ENCODE measurements around the gene TBC1D19.
"Not testable (repeated sequence)": the region's sequence is repeated elsewhere in the genome, so short reads cannot be mapped to it uniquely, and the experiment has no call there.

TBC1D19 gene

DNA sequence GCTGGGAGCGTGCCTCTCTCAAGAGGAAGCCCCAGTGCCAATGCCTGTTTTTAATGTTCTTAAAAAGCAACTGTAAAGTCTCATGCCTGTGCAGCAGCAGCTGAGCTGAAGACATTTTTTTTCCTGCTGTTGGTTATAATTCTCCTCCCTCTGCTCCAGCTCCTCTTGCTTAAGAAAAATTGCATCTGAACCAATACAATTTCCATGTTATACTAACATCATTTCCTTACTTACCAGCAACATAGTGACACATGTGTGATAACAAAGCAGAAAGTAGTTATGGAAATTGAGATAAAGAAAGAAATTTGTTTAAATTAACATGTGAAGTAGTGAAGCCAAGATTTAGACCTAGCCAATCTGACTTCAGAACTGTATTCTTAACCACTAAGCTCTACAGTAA lies 101.4 kb downstream of the TBC1D19 start:
- DNase-seq (ENCODE audit: low read depth in 2 of 2): no peak

DNA sequence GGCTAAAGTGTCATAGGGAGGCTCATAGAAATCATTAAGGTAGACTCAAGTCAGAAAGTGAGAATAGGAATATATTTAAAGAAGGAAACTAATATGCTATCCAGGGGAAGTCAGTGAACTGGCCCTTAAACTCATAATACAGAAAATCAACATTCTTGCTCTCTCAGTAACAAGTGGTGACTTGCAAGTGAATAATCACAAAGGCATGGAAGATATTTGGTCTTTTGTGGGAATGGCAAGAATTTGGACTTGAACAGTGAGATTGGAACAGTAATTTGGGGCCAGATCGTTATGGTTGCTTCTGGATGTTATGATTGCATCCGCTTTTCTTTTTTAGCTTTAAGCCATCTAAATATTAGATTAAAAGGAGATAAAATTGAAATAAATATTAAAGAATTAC lies 103.8 kb downstream of the TBC1D19 start:
- DNase-seq (ENCODE audit: low read depth in 2 of 2): peak; percentile 68

DNA sequence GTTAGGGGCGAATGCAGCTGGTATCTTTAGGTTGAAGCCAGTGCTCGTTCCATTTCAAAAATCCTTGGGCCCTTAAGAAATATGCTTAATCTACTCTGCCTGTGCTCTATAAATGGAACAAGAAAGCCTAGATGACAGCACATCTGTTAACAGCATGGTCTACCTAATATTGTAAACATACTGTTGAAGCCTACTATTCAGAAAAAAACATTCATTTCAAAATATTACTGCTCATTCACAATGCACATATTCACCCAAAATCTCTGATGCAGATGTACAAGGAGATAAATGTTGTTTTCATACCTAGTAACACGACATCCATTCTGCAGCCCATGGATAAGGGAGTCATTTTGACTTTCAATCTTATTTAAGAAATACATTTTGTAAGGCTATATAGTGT lies 106.6 kb downstream of the TBC1D19 start:
- no peak for DNase-seq (ENCODE audit: low read depth in 2 of 2)

DNA sequence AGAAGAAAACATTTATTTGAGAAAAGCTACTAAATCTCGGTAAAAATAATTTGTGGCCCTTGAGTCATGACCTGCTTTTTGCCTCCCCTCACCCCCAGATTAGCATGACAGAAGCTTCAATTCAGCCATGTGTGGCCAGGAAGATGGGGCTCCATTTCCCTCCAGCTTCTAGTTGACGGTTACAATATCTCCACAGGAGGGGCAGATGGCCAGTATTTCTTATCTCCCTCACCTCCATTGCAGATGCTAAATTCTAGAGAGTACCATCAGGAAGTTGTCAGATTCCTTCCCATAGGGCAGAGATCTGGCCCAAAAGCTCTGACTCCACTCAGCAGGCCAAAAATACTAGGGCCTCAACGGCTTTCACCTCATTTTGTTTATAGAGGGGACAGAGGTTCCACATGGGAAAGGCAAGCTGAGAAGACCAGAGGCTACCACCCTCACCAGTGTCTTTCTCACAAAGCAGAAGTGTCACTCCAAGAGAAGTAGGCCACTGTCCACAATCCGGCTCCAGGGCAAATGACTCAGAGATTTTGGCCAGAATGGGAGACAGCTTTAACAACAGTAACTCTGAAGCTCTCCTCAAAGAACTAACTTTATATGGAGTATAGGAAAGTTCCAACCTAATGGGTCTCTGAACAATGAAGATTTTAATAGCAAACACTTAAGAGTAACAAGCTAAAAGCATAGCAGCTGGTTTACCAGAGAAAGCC lies 108.3 kb downstream of the TBC1D19 start:
- DNase-seq (ENCODE audit: low read depth in 2 of 2): no peak

DNA sequence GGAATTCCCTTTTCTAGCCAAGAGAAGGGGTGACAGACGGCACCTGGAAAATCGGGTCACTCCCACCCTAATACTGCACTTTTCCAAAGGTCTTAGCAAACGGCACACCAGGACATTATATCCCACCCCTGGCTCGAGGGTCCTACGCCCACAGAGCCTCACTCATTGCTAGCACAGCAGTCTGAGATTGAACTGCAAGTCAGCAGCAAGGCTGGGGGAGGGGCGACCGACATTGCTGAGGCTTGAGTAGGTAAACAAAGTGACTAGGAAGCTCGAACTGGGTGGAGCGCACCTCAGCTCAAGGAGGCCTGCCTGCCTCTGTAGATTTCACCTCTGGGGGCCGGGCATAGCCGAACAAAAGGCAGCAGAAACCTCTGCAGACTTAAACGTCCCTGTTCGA lies 110.2 kb downstream of the TBC1D19 start:
- DNase-seq (ENCODE audit: low read depth in 2 of 2): not testable (repeated sequence)

DNA sequence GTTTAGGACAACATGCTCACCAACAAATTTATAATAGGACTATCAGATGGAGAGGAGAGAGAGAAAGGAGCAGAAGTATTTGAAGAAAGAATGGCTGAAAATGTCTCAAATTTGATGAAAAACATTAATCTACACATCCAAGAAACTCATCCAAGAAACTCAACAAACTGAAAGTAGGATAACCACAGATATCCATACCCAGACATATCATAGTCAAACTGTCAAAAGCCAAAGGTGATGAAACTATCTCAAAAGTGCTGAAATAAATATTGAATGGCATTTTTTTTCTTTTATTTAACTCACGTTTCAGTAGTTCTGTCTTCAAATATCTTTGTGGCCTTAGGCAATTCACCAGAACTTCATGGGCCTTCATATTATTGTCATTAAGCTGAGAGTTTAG lies 116.2 kb downstream of the TBC1D19 start:
- no peak for DNase-seq (ENCODE audit: low read depth in 2 of 2)

DNA sequence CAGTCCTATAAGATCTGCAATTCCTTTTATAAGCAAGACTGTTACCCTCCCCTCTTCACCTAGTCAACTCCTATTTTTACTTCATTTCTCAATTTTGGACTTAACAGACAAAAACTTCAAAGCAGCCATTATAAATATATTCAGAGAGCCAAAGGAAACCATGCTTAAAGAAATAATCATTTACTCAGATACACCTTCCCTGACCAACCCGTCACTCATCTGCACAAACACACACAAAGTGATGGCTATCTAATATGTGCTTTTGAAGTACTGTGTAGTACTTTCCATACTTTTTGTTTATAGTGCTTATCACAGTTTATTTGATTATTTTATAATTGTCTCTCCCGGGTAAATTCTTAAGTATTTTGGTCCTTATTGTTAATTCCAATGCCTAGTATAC lies 117.2 kb downstream of the TBC1D19 start:
- DNase-seq (ENCODE audit: low read depth in 2 of 2): no peak

DNA sequence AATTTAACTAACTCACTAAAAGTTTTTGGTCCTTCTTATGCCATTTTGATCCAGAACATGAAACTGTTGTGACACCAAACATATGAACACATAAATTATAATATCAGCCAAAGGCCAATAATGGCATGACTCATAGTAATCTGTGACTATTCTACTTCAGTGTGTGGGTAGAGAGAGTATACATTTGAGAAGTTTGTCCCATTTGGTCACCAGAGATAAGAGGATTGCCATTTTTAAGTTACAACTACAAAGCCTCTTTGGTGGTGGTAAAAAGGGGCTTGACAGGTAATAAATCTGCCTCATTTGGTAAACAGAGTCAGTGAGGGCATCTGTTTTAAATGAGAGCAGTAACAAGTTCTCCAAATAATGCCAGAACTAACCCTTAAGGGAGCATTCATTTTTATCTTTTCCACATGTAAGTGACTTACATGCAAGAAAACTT lies 117.9 kb downstream of the TBC1D19 start:
- DNase-seq (ENCODE audit: low read depth in 2 of 2): no peak

DNA sequence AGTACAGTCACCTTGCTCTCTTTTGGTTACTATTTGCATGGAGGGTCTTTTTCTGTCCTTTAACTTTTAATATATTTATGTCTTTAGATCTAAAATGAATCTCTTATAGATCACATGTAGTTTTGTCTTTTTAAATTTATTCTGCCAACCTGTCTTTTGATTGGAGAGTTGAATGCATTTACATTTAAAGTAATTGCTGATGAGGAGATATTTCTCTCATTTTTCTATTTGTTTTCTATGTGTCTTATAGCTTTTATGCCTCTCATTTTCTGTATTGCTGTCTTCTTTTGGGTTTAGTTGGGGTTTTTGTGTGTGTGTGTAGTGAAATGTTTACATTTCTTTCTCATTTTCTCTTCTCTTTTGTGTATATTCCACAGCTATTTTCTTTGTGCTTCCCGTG lies 123.5 kb downstream of the TBC1D19 start:
- no peak for DNase-seq (ENCODE audit: low read depth in 2 of 2)

DNA sequence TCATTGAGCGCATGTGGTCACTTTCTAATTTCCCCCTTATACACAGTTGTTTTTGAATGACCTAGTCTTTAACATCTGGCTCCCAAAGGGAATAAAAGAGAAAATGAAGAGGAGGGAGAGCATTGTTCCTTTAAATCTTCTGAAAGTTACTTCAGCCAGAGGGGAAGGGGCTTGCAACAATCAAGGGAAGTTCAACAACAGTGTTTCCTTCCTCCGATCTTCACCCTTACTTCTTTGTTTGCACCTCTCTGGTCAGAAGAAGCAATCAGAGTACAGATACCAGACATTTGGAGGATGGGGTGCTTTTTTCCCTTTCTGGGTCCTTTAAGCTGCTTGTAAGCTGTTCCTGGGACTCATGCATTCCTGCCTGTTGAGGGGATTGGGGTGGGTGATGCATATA lies 125.4 kb downstream of the TBC1D19 start:
- no peak for DNase-seq (ENCODE audit: low read depth in 2 of 2)

DNA sequence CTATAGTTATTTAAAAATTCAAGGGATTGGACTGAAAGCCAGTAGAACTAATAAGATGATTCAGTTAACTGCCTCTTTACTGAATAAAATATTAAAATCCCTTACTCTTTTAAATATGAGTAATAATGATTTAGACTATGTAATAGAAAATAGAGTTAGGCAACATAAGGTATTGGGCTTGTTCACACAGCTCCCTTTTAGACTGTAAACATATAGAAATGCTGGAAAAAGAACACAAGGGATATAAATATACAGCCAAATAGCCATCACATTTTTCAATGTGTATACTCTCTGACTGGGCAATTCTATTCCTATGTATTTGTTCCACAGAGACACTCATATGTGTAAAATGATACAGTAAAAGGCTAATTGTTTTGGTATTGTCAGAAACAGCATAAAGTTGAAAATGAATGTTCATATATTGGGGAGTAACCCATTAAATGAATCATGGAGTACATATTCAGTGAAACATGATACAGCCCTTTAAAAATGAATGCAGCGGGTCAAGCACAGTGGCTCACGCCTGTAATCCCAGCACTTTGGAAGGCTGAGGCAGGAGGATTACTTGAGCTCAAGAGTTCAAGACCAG lies 129.8 kb downstream of the TBC1D19 start:
- no peak for DNase-seq (ENCODE audit: low read depth in 2 of 2)

DNA sequence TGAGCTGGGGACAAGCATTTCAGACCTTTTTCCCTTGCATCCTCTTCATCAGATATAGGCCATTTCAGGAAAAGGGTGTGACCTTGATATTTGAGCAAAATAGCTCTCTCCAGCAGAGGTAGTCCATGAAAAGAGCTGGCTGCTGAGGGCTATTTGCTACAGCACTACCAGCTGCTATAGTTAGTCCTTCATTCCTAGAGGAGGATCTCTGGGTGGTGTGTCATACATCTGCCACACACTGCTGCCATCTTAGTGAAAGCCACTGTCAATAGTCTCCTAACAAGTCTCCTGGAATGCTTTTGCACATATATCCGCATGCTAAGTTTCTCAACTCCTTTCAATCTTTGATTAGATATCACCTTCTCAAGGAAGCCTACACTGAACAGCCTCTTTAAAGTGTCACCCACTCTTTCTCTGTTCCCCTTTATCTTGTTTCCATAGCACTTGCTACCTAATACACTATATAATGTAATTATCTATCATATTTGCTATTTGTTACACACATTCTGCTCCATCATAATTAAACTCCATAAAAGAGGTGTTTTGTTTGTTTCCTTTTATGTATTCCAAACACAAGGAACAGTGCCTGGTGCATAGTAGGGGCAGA lies 131.9 kb downstream of the TBC1D19 start:
- DNase-seq (ENCODE audit: low read depth in 2 of 2): no peak

DNA sequence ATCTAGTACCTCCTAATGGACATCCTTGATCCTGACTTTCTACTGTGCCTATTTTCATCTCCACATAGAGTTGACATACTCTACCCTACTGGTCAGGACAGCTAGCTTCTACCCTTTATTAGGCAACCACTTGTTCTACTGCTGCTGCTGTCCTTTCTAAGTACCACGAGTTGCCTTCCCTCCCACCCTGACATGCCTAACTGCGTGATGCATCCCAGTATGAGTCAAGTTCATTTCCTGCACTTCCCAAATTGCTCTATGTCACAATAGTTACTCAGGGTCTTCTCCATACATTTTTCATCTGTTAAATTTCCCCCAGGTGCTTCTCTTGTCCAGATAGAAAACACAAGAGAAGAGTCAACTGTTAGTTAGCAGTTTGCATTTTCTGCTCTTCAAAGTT lies 133.4 kb downstream of the TBC1D19 start:
- DNase-seq (ENCODE audit: low read depth in 2 of 2): peak; percentile 42 to 43

DNA sequence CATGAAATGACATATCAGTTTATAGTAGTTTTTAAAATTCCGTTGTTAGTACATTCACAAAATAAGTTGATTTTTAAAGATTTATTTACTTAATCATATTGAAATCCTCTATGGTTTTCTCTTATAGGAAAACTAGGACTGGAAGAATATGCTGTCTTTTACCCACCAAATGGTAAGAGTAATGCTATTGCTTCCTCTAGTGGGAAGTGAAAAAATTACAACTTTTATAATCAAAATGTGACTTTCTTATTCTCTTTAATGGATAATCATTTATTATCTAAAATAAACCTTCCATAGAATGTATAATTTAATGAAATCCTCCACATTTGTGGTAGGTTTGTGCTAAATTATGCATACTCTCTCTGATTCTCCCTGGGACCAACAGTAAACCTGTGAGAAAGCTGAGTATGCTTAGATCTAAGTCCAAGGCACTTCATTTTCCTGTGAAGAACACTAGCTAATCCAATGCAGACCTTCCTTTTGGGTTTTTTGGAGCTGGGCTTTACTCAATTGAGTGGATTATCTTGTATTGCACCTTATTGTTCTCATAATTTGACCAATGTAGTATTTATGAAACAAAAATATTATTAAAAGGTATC lies 136.2 kb downstream of the TBC1D19 start:
- DNase-seq (ENCODE audit: low read depth in 2 of 2): no peak

DNA sequence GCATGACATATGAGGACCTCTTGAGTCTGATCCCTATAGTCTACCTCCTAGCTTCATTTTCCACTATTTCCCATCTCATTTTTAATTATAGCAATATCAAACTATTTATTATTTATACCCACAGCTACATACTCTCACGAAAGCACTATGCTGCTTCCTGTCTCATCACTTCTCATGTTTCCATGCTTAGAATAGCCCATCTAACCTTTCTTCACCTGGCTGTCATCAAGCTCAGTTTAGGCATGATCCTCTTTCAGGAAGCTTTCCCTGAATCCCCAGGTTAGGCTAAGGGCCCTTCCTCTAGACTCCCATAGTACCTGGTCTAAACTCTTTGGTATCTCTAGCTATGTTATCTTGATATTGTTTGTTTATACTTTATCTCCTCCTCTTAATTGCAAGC lies 137.8 kb downstream of the TBC1D19 start:
- no peak for DNase-seq (ENCODE audit: low read depth in 2 of 2)

DNA sequence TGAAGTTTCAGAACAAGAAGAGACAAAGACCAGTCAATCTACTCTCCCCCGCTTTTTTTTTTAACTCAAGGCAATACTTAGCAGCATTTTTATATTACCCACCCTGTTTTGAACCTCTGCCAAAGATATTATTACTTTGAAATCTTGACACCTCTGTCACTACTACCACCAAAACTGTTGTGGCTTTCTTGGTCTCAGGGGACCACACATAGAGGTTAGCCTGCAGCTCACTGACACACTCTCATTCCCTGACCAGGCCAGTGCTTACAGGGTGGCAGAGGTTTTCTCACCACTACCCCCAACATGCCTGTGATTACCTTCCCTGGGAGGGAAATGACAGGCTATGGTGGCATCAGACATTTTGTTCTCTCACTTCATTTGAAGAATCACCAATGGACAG lies 139.3 kb downstream of the TBC1D19 start:
- no peak for DNase-seq (ENCODE audit: low read depth in 2 of 2)

DNA sequence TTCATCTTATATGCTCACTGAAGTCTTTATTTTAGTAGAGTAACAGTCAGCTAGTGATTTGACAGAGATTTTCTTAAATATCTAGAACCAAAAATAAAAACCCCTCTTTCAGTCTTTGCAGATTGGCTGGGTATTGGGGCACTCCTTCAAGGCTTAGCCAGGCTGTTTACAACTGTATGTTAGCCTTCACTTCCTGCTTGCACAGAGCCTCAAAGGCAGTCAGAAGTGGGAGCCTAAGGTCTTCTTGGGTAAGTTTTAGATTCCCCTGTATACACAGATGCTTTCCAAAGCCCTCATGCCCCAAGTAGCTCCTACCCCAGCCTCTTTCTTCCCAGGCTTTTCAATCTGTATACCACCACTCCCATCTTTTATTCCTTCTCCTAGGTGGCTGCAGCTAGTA lies 140.7 kb downstream of the TBC1D19 start:
- no peak for DNase-seq (ENCODE audit: low read depth in 2 of 2)

DNA sequence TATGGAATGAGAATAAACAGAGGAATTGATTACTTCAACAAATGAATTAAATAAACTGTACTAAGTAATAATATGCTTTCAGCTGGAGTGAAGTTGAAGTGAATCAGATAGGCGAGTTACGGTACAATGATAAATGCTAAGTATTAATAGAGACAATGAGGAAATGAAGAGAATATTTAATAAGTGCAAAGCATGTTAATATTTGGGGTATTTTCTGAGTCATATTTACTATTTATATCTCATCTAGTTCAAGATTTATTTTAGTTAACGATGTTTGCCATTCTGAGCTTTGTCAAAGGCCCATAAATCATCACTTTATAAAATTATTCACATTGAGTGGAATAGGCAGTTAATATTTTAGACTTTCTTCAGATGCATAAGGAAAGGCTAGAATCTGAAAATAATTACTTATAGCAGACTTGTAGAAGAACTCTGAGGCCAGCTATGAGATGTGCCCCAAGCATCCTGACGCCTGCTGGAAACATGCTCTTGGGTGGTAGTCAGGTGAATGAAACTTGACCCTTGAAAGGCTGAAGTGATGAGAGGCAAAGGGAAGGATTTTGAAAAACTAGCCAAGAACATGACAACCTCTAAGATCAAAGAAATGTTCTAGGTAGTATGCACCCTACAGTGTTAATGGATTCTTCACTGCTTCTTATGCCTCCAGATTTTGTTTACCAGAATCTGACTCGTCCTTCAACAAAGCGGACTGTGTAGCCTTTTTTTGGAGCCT lies 142.9 kb downstream of the TBC1D19 start:
- DNase-seq (ENCODE audit: low read depth in 2 of 2): no peak

DNA sequence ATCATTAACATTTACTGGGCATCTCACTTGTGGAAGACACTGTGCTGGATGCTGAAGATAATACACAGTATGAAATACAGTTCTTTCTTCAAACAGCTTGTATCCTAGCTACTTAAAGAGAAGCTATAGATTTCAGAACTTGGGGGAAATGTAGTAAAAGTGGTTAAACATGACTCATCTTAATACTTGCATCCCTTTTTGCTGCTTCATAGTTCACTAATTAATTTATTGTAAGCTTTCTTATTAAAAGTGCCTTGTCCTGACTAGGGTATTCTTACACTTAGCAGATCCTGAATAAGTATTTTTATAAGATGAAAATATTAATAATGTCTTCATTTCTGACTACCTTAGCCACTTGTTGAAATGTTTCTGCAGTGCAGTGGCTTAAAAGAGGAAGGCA lies 144.0 kb downstream of the TBC1D19 start:
- DNase-seq (ENCODE audit: low read depth in 2 of 2): no peak

DNA sequence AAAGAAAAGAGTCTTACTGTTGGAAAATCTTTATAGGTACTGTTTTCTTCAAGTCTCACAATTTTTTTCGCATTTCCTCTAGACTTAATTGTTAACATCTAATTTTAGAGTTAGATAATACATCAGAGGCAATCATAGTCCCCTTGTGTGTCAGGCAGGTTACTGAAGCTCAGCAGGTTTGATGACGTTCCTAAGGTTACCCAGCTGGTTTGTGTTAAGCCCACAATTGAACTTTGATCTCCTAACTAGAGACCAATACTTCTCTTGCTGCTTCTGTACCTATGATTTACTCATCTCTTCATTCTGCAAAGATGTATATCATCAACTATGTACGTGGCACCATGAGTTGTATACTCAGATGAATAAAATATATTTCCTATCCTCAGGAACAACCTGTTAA lies 145.1 kb downstream of the TBC1D19 start:
- DNase-seq (ENCODE audit: low read depth in 2 of 2): no peak

DNA sequence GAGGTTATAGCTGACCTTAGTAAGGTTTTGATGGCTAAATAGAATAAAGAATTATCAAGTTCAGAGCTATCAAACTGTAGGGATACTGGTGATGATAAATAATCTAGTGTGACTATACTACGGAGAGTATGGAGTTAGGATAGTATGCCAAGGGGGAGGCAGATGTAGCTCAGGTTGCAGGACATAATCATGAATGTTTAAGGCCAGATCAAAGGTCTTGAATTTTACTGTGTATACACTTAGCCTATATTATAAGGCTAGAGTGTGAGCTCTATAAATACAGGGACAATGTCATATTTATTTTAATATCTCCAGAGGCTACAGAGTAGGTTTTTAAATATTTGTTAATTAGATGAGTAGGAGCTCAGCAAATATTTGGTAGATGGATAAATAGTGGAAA lies 145.7 kb downstream of the TBC1D19 start:
- DNase-seq (ENCODE audit: low read depth in 2 of 2): no peak

DNA sequence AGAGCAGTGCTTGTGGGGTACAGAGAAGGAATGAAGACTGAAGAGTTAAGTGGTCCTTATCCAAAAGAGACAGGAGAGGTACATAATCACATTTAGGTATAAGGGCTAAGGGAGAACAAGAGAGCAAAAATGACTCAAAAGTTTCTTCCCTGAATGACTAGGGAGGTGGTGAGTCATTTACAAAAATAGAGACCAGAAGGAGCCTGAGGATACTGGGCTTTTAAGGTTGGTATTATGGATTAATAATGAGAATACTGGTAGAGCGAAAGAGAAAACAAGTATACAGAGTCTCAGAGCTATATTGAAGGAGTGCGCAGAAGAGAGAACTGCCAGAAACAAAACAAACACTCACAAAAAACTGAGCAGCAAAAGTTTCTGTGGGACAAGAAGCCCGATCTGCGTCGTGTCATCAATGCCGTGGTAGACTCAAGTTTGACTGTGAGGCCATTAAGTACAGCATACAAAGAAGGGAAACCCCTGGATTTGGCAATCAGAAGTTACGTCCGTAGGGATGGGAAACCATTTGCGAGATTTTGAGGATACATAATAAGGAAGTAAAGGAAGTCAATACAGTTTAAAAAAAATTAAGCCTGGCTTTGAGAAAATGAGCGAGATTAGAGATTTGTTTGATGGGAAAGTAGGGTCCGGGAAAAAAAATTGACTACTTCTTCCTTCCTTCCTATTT lies 147.6 kb downstream of the TBC1D19 start:
- no peak for DNase-seq (ENCODE audit: low read depth in 2 of 2)
